Measurements from ENCODE around the gene LDLRAD1. TPM values are rescaled to one million over a fixed set of nuclear protein-coding genes. Genes with fewer than 3 reads are reported as not detected.
"Not testable (repeated sequence)": the region's sequence is repeated elsewhere in the genome, so short reads cannot be mapped to it uniquely, and the experiment has no call there.

LDLRAD1 gene
- total RNA-seq, 4 donors from 2014 or later: not detected

GRCh38 chr1:54051933-54052430 is 34.0 kb upstream of the LDLRAD1 start:
- DNase-seq (ENCODE audit: low spot score) (no peak), ATAC-seq (ENCODE audit: low FRiP score) (no peak)
- no peak for TF ChIP-seq CTCF (IDR thresholded peaks at IDR 0.05)

GRCh38 chr1:54050435-54050834 is 32.4 kb upstream of the LDLRAD1 start:
- ATAC-seq (ENCODE audit: low FRiP score): not testable (repeated sequence)

GRCh38 chr1:54047384-54048305 is 29.7 kb upstream of the LDLRAD1 start:
- ATAC-seq (ENCODE audit: low FRiP score) (no peak), DNase-seq (ENCODE audit: low spot score) (no peak)
- no peak for TF ChIP-seq CTCF (IDR thresholded peaks at IDR 0.05)

More at GRCh38 chr1:54050435-54050834, 32.4 kb upstream of the LDLRAD1 start:
- not testable (repeated sequence) for DNase-seq (ENCODE audit: low spot score)

- DNase-seq (ENCODE audit: low spot score) (no peak), ATAC-seq (ENCODE audit: low FRiP score) (no peak)
- TF ChIP-seq CTCF (IDR thresholded peaks at IDR 0.05): no peak
Measured at GRCh38 chr1:54046671-54047383, 28.8 kb upstream of the LDLRAD1 start.

GRCh38 chr1:54045496-54045895 is 27.5 kb upstream of the LDLRAD1 start:
- ATAC-seq (ENCODE audit: low FRiP score) (no peak), DNase-seq (ENCODE audit: low spot score) (no peak)
- no peak for TF ChIP-seq CTCF (IDR thresholded peaks at IDR 0.05)

GRCh38 chr1:54041806-54042205 is 23.8 kb upstream of the LDLRAD1 start:
- DNase-seq (ENCODE audit: low spot score): no peak
- ATAC-seq (ENCODE audit: low FRiP score): no peak

More at GRCh38 chr1:54041806-54042205, 23.8 kb upstream of the LDLRAD1 start:
- no peak for TF ChIP-seq CTCF (IDR thresholded peaks at IDR 0.05)

All from omental fat pad (tissue), 4 donors.